ENCODE measurements around the gene TKFC.

TKFC gene

DNA sequence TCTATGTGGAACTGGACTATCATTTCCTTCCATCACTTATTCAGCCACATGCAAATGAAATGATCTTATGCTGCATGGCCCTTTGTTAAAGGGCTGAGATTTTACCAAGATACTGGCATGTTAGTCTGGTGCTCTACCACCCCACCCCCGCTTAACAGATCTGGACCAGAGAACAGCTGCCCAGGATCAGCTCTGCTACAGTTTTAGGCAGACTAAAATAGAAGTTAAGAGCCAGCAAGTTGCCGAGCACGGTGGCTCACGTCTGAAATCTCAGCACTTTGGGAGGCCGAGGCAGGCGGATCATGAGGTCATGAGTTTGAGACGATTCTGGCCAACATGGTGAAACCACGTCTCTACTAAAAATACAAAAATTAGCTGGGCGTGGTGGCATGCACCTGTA lies 4.7 kb upstream of the TKFC start:
- Mint-ChIP-seq H3K27me3 (ENCODE audit: low read depth) (no peaks in the 10 kb centered on the region), H3K4me1 (peaks cover 51% of the 10 kb centered on the region), H3K4me3 (peak overlapping the region in 2 of 3 experiments; percentile 26 to 73), H3K9me3 (no peaks in the 10 kb centered on the region), H3K36me3 (ENCODE audit: low read depth) (peaks cover 72% of the 10 kb centered on the region), H3K27ac (peak overlapping the region; percentile 54 to 71 (median 56))
- no peak for TF ChIP-seq CTCF (IDR thresholded peaks at IDR 0.05; ENCODE audit: unreplicated experiment in 3 of 3)

GRCh38 chr11:61329871-61330270 lies 3.2 kb upstream of the TKFC start:
- Mint-ChIP-seq H3K9me3 (no peaks in the 10 kb centered on the region), H3K27me3 (ENCODE audit: low read depth) (no peaks in the 10 kb centered on the region), H3K4me1 (peaks cover 62% of the 10 kb centered on the region), H3K36me3 (ENCODE audit: low read depth) (peaks cover 60% of the 10 kb centered on the region), H3K4me3 (peak overlapping the region; percentile 10 to 97 (median 35)), H3K27ac (no peak overlapping the region)
- TF ChIP-seq CTCF (IDR thresholded peaks at IDR 0.05; ENCODE audit: unreplicated experiment in 3 of 3) = no peak

DNA sequence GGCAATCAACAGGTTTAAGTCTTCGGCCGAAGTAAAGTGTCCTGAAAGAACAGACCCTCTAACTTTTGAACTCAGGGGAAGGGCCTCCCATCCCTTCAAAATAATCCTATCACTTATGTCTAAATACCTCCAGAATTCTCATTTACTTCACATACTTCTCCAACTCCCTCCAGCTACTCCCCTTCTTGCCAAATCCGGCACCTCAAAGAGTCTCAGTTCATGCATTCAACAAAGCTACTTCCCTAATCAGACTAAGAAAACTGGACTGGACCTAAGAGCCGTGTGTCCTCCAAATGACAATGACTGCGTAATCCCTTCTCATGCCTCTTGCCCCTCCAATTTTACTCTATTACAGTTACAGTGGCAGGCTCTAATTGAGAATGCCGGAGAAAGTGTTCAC lies 1.4 kb upstream of the TKFC start:
- no peak for TF ChIP-seq CTCF (IDR thresholded peaks at IDR 0.05; ENCODE audit: unreplicated experiment in 3 of 3)
- Mint-ChIP-seq H3K27me3 (ENCODE audit: low read depth) (no peaks in the 10 kb centered on the region), H3K4me1 (peaks cover 67% of the 10 kb centered on the region), H3K27ac (peak overlapping the region; percentile 95 to 99 (median 97)), H3K4me3 (peak overlapping the region; percentile 93 to 100 (median 97)), H3K9me3 (no peaks in the 10 kb centered on the region), H3K36me3 (ENCODE audit: low read depth) (peaks cover 43% of the 10 kb centered on the region)

GRCh38 chr11:61332281-61332796 lies 689 bp upstream of the TKFC start:
- peaks cover 67% of the 10 kb centered on the region for H3K4me1 Mint-ChIP-seq
- peak overlapping the region; percentile 95 to 99 (median 97) for H3K27ac Mint-ChIP-seq
- peaks cover 41% of the 10 kb centered on the region for H3K36me3 Mint-ChIP-seq (ENCODE audit: low read depth)
- peak overlapping the region; percentile 93 to 100 (median 97) for H3K4me3 Mint-ChIP-seq
- TF ChIP-seq CTCF (IDR thresholded peaks at IDR 0.05; ENCODE audit: unreplicated experiment in 3 of 3) = no peak
- no peaks in the 10 kb centered on the region for H3K27me3 Mint-ChIP-seq (ENCODE audit: low read depth)
- no peaks in the 10 kb centered on the region for H3K9me3 Mint-ChIP-seq

GRCh38 chr11:61333550-61334433 lies 764 bp downstream of the TKFC start:
- Mint-ChIP-seq H3K27me3 (ENCODE audit: low read depth) (no peaks in the 10 kb centered on the region), H3K4me3 (peak overlapping the region; percentile 93 to 100 (median 97)), H3K27ac (peak overlapping the region; percentile 96 to 99 (median 97)), H3K4me1 (peaks cover 54% of the 10 kb centered on the region), H3K9me3 (no peaks in the 10 kb centered on the region), H3K36me3 (ENCODE audit: low read depth) (peaks cover 32% of the 10 kb centered on the region)
- no peak for TF ChIP-seq CTCF (IDR thresholded peaks at IDR 0.05; ENCODE audit: unreplicated experiment in 3 of 3)

All from nephron (organoid).